ENCODE measurements around the gene ATF3.

DNA sequence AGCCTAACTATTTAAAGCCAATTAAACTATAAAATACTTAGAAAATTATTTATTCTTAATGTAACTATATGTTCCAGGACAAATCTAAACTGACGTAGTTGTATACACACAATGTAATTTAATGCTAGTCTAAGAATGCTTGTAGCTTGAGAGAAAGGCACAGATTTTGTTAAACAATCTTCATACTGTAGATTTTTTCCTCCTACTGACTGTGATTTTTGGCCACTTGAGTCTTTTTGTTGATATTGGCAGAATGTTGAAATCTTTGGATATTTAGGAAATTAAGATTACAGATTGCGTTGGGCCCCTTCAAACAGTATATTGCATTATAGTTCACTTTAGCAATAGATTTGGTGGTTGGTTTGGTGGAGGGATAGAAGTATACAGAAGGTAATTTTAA lies 40.5 kb downstream of the ATF3 start:
- TF ChIP-seq CTCF (conservative IDR thresholded peaks at IDR 0.05; ENCODE audit: low read length) (no peak), EZH2phosphoT487 (IDR thresholded peaks at IDR 0.05; ENCODE audit: borderline replicate concordance) (no peak)

All from Loucy (cell line).